GM12878 (cell line): ENCODE results near the gene BPGM. TPM values are rescaled to one million over a fixed set of nuclear protein-coding genes. Genes with fewer than 3 reads are reported as not detected.

Experiments used
- ATAC-seq: fragments of 200-7000 bp; cut with Tn5 transposase; 3 replicates; pipeline ENCODE4 v1.9.1; 2020; ENCODE audit warnings: mild to moderate bottlenecking, moderate library complexity
- BruUV-seq: library from RNA; stranded (reverse); fragments of 400-500 nt; replicated peaks from 2 replicates; lab custom pipeline; 2021; lab: Mats Ljungman, UMichigan
- CTCF ChIA-PET: fragments of 300-600 bp; sonication (Branson Sonifier 250); formaldehyde crosslinking; extraction: SDS; loops from one replicate; lab custom pipeline; 2021; ENCODE audit warnings: inconsistent platforms; lab: Yijun Ruan, JAX
- POLR2A ChIA-PET: fragments of 350-600 bp; formaldehyde crosslinking; extraction: SDS; loops from one replicate; lab custom pipeline; 2021; ENCODE audit warnings: inconsistent platforms; lab: Charles Lee
- RAD21 ChIA-PET: fragments of 300-600 bp; sonication (Branson Sonifier 250); formaldehyde crosslinking; loops from one replicate; lab custom pipeline; 2023; ENCODE audit warnings: antibody characterized with exemption; ENCODE audit not compliant: unreplicated experiment; lab: Charles Lee
- SMC1A ChIA-PET: fragments of 300-600 bp; sonication (Branson Sonifier 250); formaldehyde crosslinking; loops from one replicate; lab custom pipeline; 2023; ENCODE audit not compliant: unreplicated experiment, uncharacterized antibody; lab: Charles Lee
- DNase-seq: peaks from one replicate; pipeline ENCODE4 v3.0.0-alpha.2; 2011; ENCODE audit warnings: low read depth, low spot score
- FAIRE-seq: peaks from 3 replicates; lab custom pipeline; 2011; peaks lifted over from hg19 to GRCh38; lab: Jason Lieb, UNC
- H2AFZ ChIP-seq: 2 replicates; pipeline ENCODE4 v1.6.0; 2011; ENCODE audit warnings: low read depth, low read length, control low read depth; ENCODE audit not compliant: control insufficient read depth
- H3K27ac ChIP-seq: 2 replicates; pipeline ENCODE4 v1.5.1; 2011; ENCODE audit warnings: control low read depth; ENCODE audit not compliant: control insufficient read depth, insufficient read depth
- H3K27me3 ChIP-seq, 2 experiments: replicated peaks in 1 of 2; 2 replicates each; pipeline versions ENCODE4 v1.6.0 to v1.6.1; 2011; ENCODE audit warnings: low read length in 1 of 2; ENCODE audit not compliant: control insufficient read depth in 2 of 2, insufficient read depth in 2 of 2
- H3K36me3 ChIP-seq, 2 experiments: 2 replicates each; pipeline ENCODE4 v1.5.1; 2011; ENCODE audit warnings: low read length in 1 of 2; ENCODE audit not compliant: control insufficient read depth in 2 of 2, insufficient read depth in 2 of 2
- H3K4me1 ChIP-seq: 2 replicates; pipeline ENCODE4 v1.6.1; 2011; ENCODE audit warnings: mild to moderate bottlenecking, low read length, moderate library complexity, mixed read lengths; ENCODE audit not compliant: control insufficient read depth, insufficient read depth
- H3K4me2 ChIP-seq: 2 replicates; pipeline ENCODE4 v1.6.0; 2011; ENCODE audit warnings: control low read depth; ENCODE audit not compliant: control insufficient read depth, insufficient read depth
- H3K4me3 ChIP-seq: fragments of 200-600 bp; sonication (generic); 2 replicates; pipeline ENCODE4 v1.5.1; 2016
- H3K79me2 ChIP-seq: 2 replicates; pipeline ENCODE4 v1.6.0; 2011; ENCODE audit warnings: low read length; ENCODE audit not compliant: control insufficient read depth, insufficient read depth
- H3K9ac ChIP-seq: 2 replicates; pipeline ENCODE4 v1.8.0; 2011; ENCODE audit warnings: low read length, control low read depth, mixed read lengths; ENCODE audit not compliant: control insufficient read depth, insufficient read depth
- H3K9me3 ChIP-seq: replicated peaks from 3 replicates; pipeline ENCODE4 v1.5.1; 2011; ENCODE audit warnings: mild to moderate bottlenecking, low read length; ENCODE audit not compliant: control insufficient read depth, insufficient read depth
- H4K20me1 ChIP-seq: 2 replicates; pipeline ENCODE4 v1.6.0; 2011; ENCODE audit not compliant: control insufficient read depth, insufficient read depth
- CEBPB ChIP-seq, 2 experiments: fragments of 150-350 bp in 1 of 2; IDR thresholded peaks; 2 replicates each; pipeline ENCODE4 v1.6.1; 2012 to 2014; ENCODE audit warnings: low read depth in 2 of 2, low read length in 2 of 2, borderline replicate concordance in 1 of 2, inconsistent platforms in 1 of 2
- CREB1 ChIP-seq: IDR thresholded peaks from 2 replicates; pipeline ENCODE4 v1.6.1; 2012; ENCODE audit warnings: low read depth, mild to moderate bottlenecking, inconsistent platforms
- FOXK2 ChIP-seq: fragments of 450-650 bp; IDR thresholded peaks from 2 replicates; pipeline ENCODE4 v1.6.1; 2017; ENCODE audit warnings: mild to moderate bottlenecking, moderate library complexity
- MYC ChIP-seq: IDR thresholded peaks from 2 replicates; pipeline ENCODE4 v1.6.1; 2011; ENCODE audit warnings: mild to moderate bottlenecking, low read length, moderate library complexity, inconsistent platforms; ENCODE audit not compliant: insufficient read depth, insufficient replicate concordance, insufficient read length, severe bottlenecking
- PML ChIP-seq: IDR thresholded peaks from 2 replicates; pipeline ENCODE4 v1.6.1; 2012; ENCODE audit warnings: low read length, inconsistent platforms
- RB1 ChIP-seq: fragments of 450-650 bp; formaldehyde crosslinking; IDR thresholded peaks from 2 replicates; pipeline ENCODE4 v1.6.1; 2017; ENCODE audit warnings: mild to moderate bottlenecking, borderline replicate concordance
- YBX1 ChIP-seq: fragments of 450-650 bp; IDR thresholded peaks from 2 replicates; pipeline ENCODE4 v1.6.1; 2016; ENCODE audit warnings: antibody characterized with exemption
- WGBS: methylation state at CpG from one replicate; pipeline ENCODE4 v1.1.6; 2016; ENCODE audit warnings: low lambda C conversion rate; ENCODE audit not compliant: insufficient replicate concordance, insufficient coverage; ENCODE audit errors: missing lambda C conversion rate; 5-methylcytosine and 5-hydroxymethylcytosine counted together
- in situ Hi-C: fragments of 300-500 bp; cut with MboI; formaldehyde crosslinking; loops from 9 replicates; pipeline ENCODE4 v1.14.3; 2018; ENCODE audit warnings: mixed read lengths
- intact Hi-C: fragments of 100-400 bp; cut with micrococcal nuclease; formaldehyde crosslinking; loops from one replicate; pipeline ENCODE4 v1.14.2; 2022; ENCODE audit not compliant: unreplicated experiment
- polyA plus RNA-seq, 11 experiments: library from polyadenylated mRNA; depleted of rRNA in 4 of 11; unstranded in 6 of 11; stranded (reverse) in 5 of 11; fragments of >200 nt; fragmentation: Nextera tagmentation in 4 of 11; fragmentation: Illumina TruSeq in 1 of 11; extraction: Ambion mirVana in 4 of 11; extraction: Trizol in 1 of 11; gene quantifications; 1 replicate in 1 of 11; 2 replicates in 10 of 11; pipeline versions ENCODE4 v1.2.1 to v1.2.3, GENCODE V29; 2011 to 2016; ENCODE audit warnings: inconsistent platforms in 2 of 11, missing spikeins in 2 of 11, low read depth in 1 of 11
- total RNA-seq, 4 experiments: library from RNA; depleted of rRNA in 3 of 4; stranded (reverse); fragments of >200 nt in 3 of 4; fragmentation: Illumina TruSeq in 1 of 4; extraction: Trizol in 1 of 4; gene quantifications; 2 replicates each; pipeline versions ENCODE4 v1.2.1 to v1.2.3, GENCODE V29; 2013 to 2021
- TF ChIP-seq, protein P1 (sequence below): IDR thresholded peaks from 2 replicates; pipeline ENCODE4 v1.6.1; 2012; ENCODE audit warnings: low read depth, low read length, improper control_type of control experiment

The BPGM gene
- total and polyA plus RNA-seq, 10 of the 15 experiments (the other 5 are each of a cell fraction or from before 2014, with no cell fraction given): 9.0 to 20.1 (median 15.2) TPM

DNA sequence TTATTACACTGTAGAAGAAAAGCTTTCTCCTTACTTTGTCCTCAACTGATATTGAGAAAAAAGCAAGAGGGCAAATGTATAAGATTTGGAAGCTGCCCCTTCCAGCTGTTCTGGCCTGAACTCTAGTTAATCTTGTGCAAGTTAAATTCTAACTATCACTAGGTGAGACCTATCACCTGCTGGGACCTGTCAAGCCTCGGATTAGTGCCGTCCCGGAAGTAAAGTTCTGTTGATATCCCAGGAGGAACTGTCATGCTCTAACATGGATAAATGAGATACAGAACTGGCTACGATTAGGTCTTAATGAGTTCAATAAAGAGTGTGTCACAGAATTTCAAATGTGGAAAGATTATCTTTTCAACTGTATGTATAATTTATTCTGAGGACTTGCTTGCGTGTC, 1.2 kb upstream of the BPGM start:
- Histone ChIP-seq H4K20me1 (no peaks in the 10 kb centered on the region), H3K4me2 (peak overlapping the region; percentile 97), H3K9me3 (no peaks in the 10 kb centered on the region; the same call in 2 of the 3 replicates), H2AFZ (peak overlapping the region; percentile 91), H3K4me1 (0 out of 2 replicates have a peak, but pooled peaks cover 3% of the 10 kb centered on the region)
- no peak for DNase-seq
- BruUV-seq: no TSS peak
- CTCF ChIA-PET: interaction anchor here (1.0 to 7.0 kb wide), 13 partner anchors 12 to 543 kb away, joined by 3 to 107 read pairs (median 3); partner anchors contain the start of gene AKR1B15
- FAIRE-seq: no peak
- RAD21 ChIA-PET: interaction anchor here (0.9 to 6.2 kb wide), 3 partner anchors 10 to 91 kb away, joined by 3 to 81 read pairs (median 3); no protein-coding TSS in a partner anchor
- POLR2A ChIA-PET: interaction anchor here (1.5 to 6.3 kb wide), 3 partner anchors 8 to 26 kb away, joined by 3 to 78 read pairs (median 4); no protein-coding TSS in a partner anchor
- in situ Hi-C loops: loop anchor here (10.0 kb wide), 1 partner anchor 519 kb away; no protein-coding TSS in a partner anchor
- 90% methylated on average over 5 of the region's 5 CpGs for WGBS
- TF ChIP-seq RB1 (no peak), CEBPB (IDR thresholded peaks at IDR 0.05; ENCODE audit: borderline replicate concordance in 1 of 2, low read depth in 2 of 2, low read length in 2 of 2) (no peak), PML (no peak), MYC (no peak), CREB1 (no peak), YBX1 (no peak), FOXK2 (no peak)
- TF ChIP-seq, protein P1, sequence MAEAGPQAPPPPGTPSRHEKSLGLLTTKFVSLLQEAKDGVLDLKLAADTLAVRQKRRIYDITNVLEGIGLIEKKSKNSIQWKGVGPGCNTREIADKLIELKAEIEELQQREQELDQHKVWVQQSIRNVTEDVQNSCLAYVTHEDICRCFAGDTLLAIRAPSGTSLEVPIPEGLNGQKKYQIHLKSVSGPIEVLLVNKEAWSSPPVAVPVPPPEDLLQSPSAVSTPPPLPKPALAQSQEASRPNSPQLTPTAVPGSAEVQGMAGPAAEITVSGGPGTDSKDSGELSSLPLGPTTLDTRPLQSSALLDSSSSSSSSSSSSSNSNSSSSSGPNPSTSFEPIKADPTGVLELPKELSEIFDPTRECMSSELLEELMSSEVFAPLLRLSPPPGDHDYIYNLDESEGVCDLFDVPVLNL: no peak
- TF ChIP-seq, all 136 proteins: peak for 0
- H3K27ac ChIP-seq: peak overlapping the region; percentile 75
- H3K27me3 ChIP-seq: no peaks in the 10 kb centered on the region
- H3K9ac ChIP-seq: peak overlapping the region; percentile 90
- H3K79me2 ChIP-seq: peaks cover 3% of the 10 kb centered on the region
- intact Hi-C loops: loop anchor here (5.0 kb wide), 1 partner anchor 527 kb away; the partner anchor contains the start of gene CYREN
- no peaks in the 10 kb centered on the region for H3K36me3 ChIP-seq
- SMC1A ChIA-PET: interaction anchor here (0.7 to 7.5 kb wide), 10 partner anchors 8 to 298 kb away, joined by 3 to 124 read pairs (median 3); no protein-coding TSS in a partner anchor
- no peak for ATAC-seq
- peak overlapping the region; percentile 72 for H3K4me3 ChIP-seq
